Measurements from ENCODE around the gene CXCL11.

- TF ChIP-seq FOXM1 (IDR thresholded peaks at IDR 0.05; ENCODE audit: borderline replicate concordance, low read depth) (no peak), REST (IDR thresholded peaks at IDR 0.05; ENCODE audit: low read depth) (no peak), EGR1 (IDR thresholded peaks at IDR 0.05) (no peak), MAX (IDR thresholded peaks at IDR 0.05) (no peak), RAD21 (IDR thresholded peaks at IDR 0.05; ENCODE audit: low read depth) (no peak), CREB1 (IDR thresholded peaks at IDR 0.05; ENCODE audit: low read depth) (no peak)
These were observed 19.5 kb downstream of the CXCL11 start for GRCh38 chr4:76016393-76016792.

Measured in Ishikawa (cell line).